Left lung (tissue), 10 donors: ENCODE measurements around the gene HOXA10. TPM values are rescaled to one million over a fixed set of nuclear protein-coding genes. Genes with fewer than 3 reads are reported as not detected.

Source experiments
- ATAC-seq: fragments of 200-7000 bp; cut with Tn5 transposase; one replicate; pipeline ENCODE4 v1.9.1; 2020; ENCODE audit warnings: moderate library complexity
- DNase-seq, 4 donors: peaks; one replicate each; pipeline ENCODE4 v3.0.0-alpha.2; 2013 to 2020
- H3K27ac ChIP-seq, 2 donors: fragments of 200-600 bp; sonication (generic) in 1 of 2; one replicate each; pipeline versions ENCODE4 v1.5.0 to v1.8.0; 2020 to 2021
- H3K27me3 ChIP-seq, 2 donors: fragments of 200-600 bp; sonication (generic) in 1 of 2; one replicate each; pipeline versions ENCODE4 v1.5.0 to v1.8.0; 2020 to 2021
- H3K36me3 ChIP-seq, 2 donors: fragments of 200-600 bp; sonication (generic) in 1 of 2; one replicate each; pipeline versions ENCODE4 v1.5.0 to v1.8.0; 2020 to 2021
- H3K4me1 ChIP-seq, 2 donors: fragments of 200-600 bp; one replicate each; pipeline ENCODE4 v1.8.0; 2021
- H3K4me3 ChIP-seq, 2 donors: fragments of 200-600 bp; sonication (generic) in 1 of 2; one replicate each; pipeline versions ENCODE4 v1.5.0 to v1.8.0; 2020 to 2021; ENCODE audit warnings: mild to moderate bottlenecking in 1 of 2
- H3K9me3 ChIP-seq, 2 donors: fragments of 200-600 bp; sonication (generic) in 1 of 2; one replicate each; pipeline versions ENCODE4 v1.5.0 to v1.8.0; 2020 to 2021
- CTCF ChIP-seq, 2 donors: fragments of 200-600 bp; sonication (generic) in 1 of 2; IDR thresholded peaks; one replicate each; pipeline versions ENCODE4 v1.5.0 to v1.8.0; 2021; ENCODE audit warnings: antibody characterized with exemption in 2 of 2
- intact Hi-C, 2 donors: fragments of 100-400 bp; cut with DNase I; formaldehyde crosslinking; loops; one replicate each; pipeline versions ENCODE4 v1.11.2 to v1.14.2; 2022
- polyA plus RNA-seq, 6 donors: library from polyadenylated mRNA; unstranded; fragments of 120-200 nt; gene quantifications; one replicate each; pipeline ENCODE4 v1.2.1, GENCODE V29; 2013; ENCODE audit not compliant: insufficient read length in 6 of 6
- total RNA-seq, 2 donors: library from RNA; stranded (reverse); fragmentation: NEBNext Ultra II Directional; extraction: Animal tissue kit (Norgen Biotek cat#: 25700); gene quantifications; one replicate each; pipeline ENCODE4 v1.2.1, GENCODE V29; 2021
- donor health status: DM: no; HTN: yes; CAD: no.
- donor health status: DM: no; HTN: no; CAD: no.

The HOXA10 gene
- total and polyA plus RNA-seq, 8 donors = 0.34 to 1.3 (median 0.41) TPM; not detected in 1

DNA sequence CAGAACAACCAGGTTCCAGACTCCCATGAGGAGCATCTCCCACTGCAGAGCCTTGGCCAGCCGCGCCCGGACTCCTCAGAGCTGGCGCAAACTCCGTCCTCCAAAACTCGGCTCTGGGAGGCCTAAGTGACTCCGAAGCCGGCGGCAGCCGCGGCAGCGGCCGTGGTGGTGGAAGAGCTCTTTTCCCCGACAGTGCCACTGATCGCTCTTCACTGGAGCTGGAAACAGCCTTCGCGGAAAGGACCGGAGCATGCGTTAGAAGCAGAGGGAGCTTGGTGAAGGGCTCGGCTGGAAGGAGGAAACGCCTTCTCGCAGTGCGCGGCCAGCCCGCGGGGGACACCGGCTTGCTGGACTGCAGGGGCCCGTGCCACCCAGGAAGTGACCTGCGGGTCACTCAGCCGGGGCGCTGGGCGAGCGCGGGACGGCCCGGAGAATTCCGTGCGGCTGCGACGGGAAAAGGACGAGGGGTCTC, 30.8 kb upstream of the HOXA10 start:
- DNase-seq = peak in 1 of 4 donors; percentile 82
- Histone ChIP-seq H3K36me3 (no peaks in the 10 kb centered on the region), H3K4me1 (peaks cover 0 to 39% of the 10 kb centered on the region in 2 donors), H3K9me3 (no peaks in the 10 kb centered on the region), H3K27ac (no peak overlapping the region), H3K4me3 (no peak overlapping the region), H3K27me3 (peaks cover 93 to 99% of the 10 kb centered on the region in 2 donors)
- no peak for TF ChIP-seq CTCF (IDR thresholded peaks at IDR 0.05)
- peak; percentile 10 for ATAC-seq
- intact Hi-C loops = loop anchor here in 1 of 2 donors (5.0 kb wide), 1 partner anchor 722 kb away; no protein-coding TSS in a partner anchor

- peaks cover 90 to 98% of the 10 kb centered on the region in 2 donors for H3K27me3 ChIP-seq
- ATAC-seq (no peak), DNase-seq (no peak)
- H3K4me1 ChIP-seq = peaks cover under 1 to 45% of the 10 kb centered on the region in 2 donors
- no peak overlapping the region for H3K27ac ChIP-seq
- no peak for TF ChIP-seq CTCF (IDR thresholded peaks at IDR 0.05)
- H3K4me3 ChIP-seq = no peak overlapping the region
- no peaks in the 10 kb centered on the region for H3K9me3 ChIP-seq
- intact Hi-C loops = no loop called here
- no peaks in the 10 kb centered on the region for H3K36me3 ChIP-seq
Measured at GRCh38 chr7:27203964-27204594, 30.0 kb upstream of the HOXA10 start.

DNA sequence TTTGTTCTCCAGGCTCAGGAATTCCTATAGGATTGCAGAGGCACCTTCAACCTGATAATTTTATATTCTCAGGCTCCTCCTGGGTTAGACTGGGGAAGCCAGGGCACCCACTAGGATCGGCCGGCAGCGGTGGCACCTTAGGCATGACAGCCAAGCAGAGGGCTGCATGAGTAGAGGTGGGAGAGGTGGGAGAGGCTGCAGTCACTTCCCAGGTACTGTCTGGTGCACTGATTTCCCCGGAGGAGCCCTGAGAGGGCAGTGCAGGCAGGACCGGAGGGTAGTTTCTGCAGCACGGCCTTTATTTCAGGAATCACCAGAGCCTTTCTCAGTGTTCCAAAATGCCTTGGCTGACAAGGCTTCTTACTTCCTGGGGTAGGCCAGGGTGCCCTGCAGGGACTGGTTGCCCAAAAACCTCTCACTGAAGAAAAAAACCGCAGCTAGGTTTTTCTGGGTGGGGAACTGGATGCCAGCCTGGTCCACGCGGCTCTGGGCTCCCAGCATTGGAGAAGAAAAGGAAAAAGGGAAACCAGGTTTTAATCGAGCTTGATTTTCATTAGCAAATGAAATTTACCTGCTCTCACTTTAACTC, 29.3 kb upstream of the HOXA10 start:
- ATAC-seq (no peak), DNase-seq (peak in 1 of 4 donors; percentile 30)
- no peaks in the 10 kb centered on the region for H3K9me3 ChIP-seq
- intact Hi-C loops = no loop called here
- no peak overlapping the region for H3K27ac ChIP-seq
- no peaks in the 10 kb centered on the region for H3K36me3 ChIP-seq
- peaks cover 96 to 98% of the 10 kb centered on the region in 2 donors for H3K27me3 ChIP-seq
- peaks cover 4 to 49% of the 10 kb centered on the region in 2 donors for H3K4me1 ChIP-seq
- no peak for TF ChIP-seq CTCF (IDR thresholded peaks at IDR 0.05)
- H3K4me3 ChIP-seq = no peak overlapping the region

DNA sequence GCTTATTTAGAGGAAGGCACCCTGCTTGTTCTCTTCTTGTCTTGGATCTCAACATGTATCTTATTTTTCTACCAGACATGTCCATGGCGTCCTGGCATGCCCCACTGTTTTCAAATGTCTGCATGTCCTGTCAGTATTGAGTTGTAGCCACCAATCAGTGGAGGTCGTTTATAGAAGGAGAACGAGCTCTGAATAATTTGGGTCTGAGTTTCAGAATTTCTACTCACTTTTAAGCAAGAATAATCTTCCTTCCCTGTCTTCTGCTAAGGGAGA, 28.7 kb upstream of the HOXA10 start:
- no peak for TF ChIP-seq CTCF (IDR thresholded peaks at IDR 0.05)
- no peaks in the 10 kb centered on the region for H3K9me3 ChIP-seq
- DNase-seq (no peak), ATAC-seq (no peak)
- H3K27me3 ChIP-seq = peaks cover 97 to 98% of the 10 kb centered on the region in 2 donors
- no peak overlapping the region for H3K27ac ChIP-seq
- no peak overlapping the region for H3K4me3 ChIP-seq
- peaks cover 4 to 49% of the 10 kb centered on the region in 2 donors for H3K4me1 ChIP-seq
- intact Hi-C loops = no loop called here
- H3K36me3 ChIP-seq = no peaks in the 10 kb centered on the region

GRCh38 chr7:27202018-27202861, 28.1 kb upstream of the HOXA10 start:
- Histone ChIP-seq H3K27me3 (peaks cover 97 to 98% of the 10 kb centered on the region in 2 donors), H3K4me3 (no peak overlapping the region), H3K4me1 (peaks cover 4 to 49% of the 10 kb centered on the region in 2 donors), H3K9me3 (no peaks in the 10 kb centered on the region), H3K27ac (no peak overlapping the region), H3K36me3 (no peaks in the 10 kb centered on the region)
- TF ChIP-seq CTCF (IDR thresholded peaks at IDR 0.05) = no peak
- intact Hi-C loops = no loop called here
- DNase-seq (peak in 1 of 4 donors; percentile 58), ATAC-seq (no peak)
